OCI-M1 (cell line): ENCODE results near the gene SLC43A1.
"Not testable (repeated sequence)": the region's sequence is repeated elsewhere in the genome, so short reads cannot be mapped to it uniquely, and the experiment has no call there.

ENCODE experiments used
- DNase-seq: peaks from one replicate; lab custom pipeline; 2025; lab: John Stamatoyannopoulos, UW

The SLC43A1 gene

DNA sequence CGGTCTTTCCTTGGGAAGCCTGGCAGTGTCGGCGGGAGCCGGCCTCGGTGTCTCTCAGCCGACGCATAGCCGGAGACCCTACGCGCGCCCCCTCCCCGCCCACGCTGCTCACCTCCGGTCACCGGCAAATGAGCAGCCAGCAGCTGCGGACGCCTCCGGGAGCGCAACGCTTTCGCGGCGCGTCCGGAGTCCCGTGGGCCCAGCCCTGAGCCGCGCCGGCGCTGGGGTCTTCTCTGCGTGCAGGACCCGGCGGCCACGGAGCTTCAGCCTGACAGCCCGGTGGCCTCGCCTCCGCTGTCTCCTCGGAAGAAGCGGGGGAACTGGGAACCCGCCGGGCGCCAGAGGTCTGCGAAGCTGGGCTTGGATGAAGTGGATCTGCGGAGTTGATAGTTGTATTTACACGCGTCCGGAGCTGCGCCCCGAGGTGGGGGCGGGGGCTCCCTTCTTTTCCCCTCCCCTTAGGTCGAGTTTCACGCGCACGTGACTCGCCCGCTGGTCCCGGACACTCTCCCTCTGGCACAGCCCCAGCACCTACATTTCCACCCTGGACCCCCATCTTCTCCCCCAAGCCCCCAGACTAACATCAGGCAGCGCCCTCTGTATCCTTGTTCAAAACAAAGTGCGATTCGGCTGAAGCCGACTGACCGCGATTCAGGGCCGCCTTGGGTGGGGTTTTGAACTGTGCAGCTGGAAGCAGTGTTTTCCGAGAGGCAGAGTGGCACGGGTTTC lies at the start of gene SLC43A1:
SLC43A1 (minus strand) TSS at position 371 of the 729 bp plus-strand sequence. CDS start 1,591 bp downstream, outside the sequence.
- peak; percentile 77 for DNase-seq

- no peak for DNase-seq
Observed at GRCh38 chr11:57562596-57562995, 47.1 kb upstream of the SLC43A1 start.

- DNase-seq, result no peak
Observed at GRCh38 chr11:57560146-57560545, 44.6 kb upstream of the SLC43A1 start.

- no peak for DNase-seq
Observed at GRCh38 chr11:57556041-57556440, 40.5 kb upstream of the SLC43A1 start.

GRCh38 chr11:57555393-57555792 lies 39.9 kb upstream of the SLC43A1 start:
- DNase-seq, result no peak

- no peak for DNase-seq
Observed at GRCh38 chr11:57552479-57552878, 37.0 kb upstream of the SLC43A1 start.

GRCh38 chr11:57551941-57552340 lies 36.4 kb upstream of the SLC43A1 start:
- no peak for DNase-seq

GRCh38 chr11:57549983-57550382 lies 34.5 kb upstream of the SLC43A1 start:
- no peak for DNase-seq

GRCh38 chr11:57547854-57548377 lies 32.4 kb upstream of the SLC43A1 start:
- no peak for DNase-seq

DNA sequence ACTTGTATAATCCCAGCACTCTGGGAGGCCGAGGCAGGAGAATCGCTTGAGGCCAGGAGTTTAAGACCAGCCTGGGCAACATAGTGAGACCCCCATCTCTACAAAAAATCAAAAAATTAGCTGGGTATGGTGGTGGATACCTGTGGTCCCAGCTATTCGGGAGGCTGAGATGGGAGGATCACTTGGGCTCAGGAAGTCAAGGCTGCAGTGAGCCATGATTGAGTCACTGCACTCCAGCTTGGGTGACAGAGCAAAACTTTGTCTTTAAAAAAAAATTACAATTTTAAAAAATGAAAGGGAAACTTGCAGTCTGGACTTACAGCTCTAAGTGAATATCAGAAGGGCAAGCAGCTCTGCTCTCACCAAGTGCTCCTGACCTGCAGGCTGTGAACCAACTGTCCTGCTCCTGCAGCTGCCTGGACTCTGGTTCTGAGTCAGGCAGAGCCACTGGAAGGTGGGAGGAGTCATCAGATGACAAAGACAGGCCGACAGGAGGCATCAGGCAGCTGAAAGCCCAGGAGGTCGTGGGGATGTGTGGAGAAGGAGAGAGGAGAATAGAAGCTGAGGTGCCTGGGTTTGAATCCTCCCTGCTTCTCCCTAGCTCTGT lies 31.5 kb upstream of the SLC43A1 start:
- peak; percentile 18 for DNase-seq

DNA sequence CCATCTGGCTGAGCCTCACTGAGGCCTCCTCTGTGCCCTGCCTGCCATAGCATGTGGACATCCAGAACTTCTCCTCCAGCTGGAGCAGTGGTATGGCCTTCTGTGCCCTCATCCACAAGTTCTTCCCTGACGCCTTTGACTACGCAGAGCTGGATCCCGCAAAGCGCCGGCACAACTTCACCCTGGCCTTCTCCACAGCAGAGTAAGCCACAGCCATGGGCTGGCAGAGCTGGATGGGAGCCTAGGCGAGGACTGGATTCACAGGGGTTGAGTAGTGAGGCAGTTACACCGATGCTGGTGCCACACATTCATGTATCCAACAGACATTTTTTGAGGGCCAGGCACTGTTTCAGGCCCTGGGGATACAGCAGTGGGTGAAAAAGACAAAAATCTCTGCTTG lies 30.9 kb upstream of the SLC43A1 start:
- DNase-seq, result no peak

DNA sequence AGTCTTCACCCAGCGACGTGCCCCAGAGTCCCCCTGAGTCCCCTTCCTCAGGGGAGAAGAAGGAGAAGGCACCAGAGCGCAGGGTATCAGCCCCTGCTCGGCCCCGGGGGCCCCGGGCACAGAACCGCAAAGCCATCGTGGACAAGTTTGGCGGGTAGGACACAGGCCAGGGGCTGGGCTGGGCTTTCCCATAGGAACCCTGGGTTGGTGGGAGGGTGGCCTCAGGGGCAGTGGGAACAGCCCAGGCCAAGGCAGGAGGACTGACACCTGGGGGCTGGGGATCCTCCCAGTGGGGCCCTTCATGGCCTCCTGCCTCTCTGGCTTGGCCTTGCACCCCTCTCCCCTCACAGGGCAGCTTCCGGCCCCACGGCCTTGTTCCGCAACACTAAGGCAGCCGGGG lies 30.4 kb upstream of the SLC43A1 start:
- no peak for DNase-seq

DNA sequence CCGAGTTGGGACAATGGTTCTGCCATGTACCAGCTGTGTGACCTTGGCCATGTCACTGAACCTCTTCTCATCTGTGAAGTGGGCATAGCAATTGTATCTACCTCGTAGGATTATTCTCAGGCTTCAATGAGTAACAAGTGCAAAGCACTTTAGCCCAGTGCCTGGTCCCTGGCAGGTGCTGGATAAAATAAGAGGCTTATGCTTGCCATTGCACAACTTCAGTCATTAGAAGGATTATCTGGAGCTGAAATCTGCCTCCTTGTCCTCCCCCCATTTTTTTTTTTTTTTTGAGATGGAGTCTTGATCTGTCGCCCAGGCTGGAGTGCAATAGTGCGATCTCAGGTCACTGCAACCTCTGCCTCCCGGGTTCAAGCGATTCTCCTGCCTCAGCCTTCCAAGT lies 29.1 kb upstream of the SLC43A1 start:
- DNase-seq, result no peak

GRCh38 chr11:57543593-57543992 lies 28.1 kb upstream of the SLC43A1 start:
- DNase-seq, result no peak

GRCh38 chr11:57542582-57542981 lies 27.1 kb upstream of the SLC43A1 start:
- DNase-seq, result no peak

DNA sequence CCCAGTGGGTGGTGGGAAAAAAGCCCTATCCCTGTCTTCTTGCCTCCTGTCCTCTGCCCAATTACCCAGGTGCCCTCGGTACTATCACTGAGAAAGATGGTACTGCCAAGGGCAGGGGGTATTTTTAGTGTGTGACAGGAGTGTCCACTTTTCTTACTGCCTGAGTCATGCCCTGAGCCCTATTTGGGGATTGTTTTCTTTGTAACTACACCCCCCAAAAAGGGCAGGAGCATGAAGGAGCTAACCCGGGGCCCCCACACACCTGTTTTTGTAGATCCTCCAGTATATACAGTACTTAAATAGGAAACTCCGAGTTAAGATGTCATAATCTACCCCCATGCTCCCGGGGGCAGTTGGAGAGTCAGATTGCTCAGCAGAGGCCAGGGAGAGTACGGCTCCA lies 25.7 kb upstream of the SLC43A1 start:
- DNase-seq, result no peak

- no peak for DNase-seq
Observed at GRCh38 chr11:57539342-57539741, 23.8 kb upstream of the SLC43A1 start.

DNA sequence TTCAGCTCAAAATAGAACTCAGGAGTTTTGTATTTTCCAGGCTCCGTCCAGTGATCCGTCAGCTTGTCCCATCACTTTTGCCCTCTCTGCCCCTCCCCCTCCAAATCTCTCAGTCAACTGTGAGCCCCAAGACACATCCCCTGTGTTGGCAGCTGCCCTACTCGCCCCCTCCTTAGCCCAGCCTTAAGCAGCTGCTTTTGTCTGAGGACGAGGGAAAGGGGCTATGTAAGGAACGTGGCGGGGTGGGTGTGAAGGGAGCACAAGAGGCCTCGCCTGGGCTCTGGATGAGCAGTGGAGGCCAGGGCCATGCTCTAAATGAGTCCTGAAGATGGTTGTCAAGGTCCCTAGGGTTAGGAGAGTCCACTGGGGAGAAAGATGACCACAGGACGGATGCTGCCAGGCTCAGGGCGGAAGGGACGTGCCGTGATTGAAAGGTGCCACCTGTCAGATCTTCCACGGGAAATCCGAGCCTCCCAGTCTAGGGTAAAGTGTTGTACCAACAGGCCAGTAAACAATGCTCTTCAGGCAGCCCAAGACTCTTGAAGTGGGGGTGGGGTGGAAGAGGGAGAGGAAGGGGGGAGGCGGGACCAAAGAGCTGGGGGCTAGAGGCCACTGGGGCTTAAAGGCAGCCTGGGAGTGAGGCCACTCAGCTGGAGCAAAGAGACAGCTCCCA lies 21.6 kb upstream of the SLC43A1 start, which contains the start of gene SMTNL1:
SMTNL1 (plus strand) TSS at position 649 of the 673 bp plus-strand sequence. CDS start 5,048 bp downstream, outside the sequence.
- DNase-seq, result no peak

- not testable (repeated sequence) for DNase-seq
Observed at GRCh38 chr11:57534449-57534848, 18.9 kb upstream of the SLC43A1 start.

GRCh38 chr11:57530596-57531507 lies 15.3 kb upstream of the SLC43A1 start, which contains the start of gene TIMM10:
TIMM10 (minus strand) TSS chr11:57530754; CDS start chr11:57530189, 565 bp downstream.
- DNase-seq, result peak; percentile 99

DNA sequence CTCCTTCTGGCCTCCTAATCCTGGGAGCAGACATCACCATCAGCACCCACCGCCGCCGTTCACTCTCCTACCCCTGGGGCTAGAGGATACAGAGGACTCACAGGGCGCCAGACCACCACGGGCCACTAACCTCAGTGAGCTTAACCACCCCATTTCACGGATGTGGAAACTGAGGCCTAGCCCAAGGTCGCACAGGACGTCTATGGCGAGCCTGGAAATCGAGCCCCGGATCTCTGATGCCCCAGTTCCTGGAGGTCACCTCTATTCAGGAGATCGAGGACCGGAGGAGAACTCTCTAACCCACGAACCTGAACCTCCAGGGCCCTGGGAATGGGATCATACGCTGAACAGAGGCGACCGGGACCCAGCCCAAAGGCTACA lies 14.7 kb upstream of the SLC43A1 start:
- no peak for DNase-seq

- DNase-seq, result no peak
Observed at GRCh38 chr11:57529012-57529411, 13.5 kb upstream of the SLC43A1 start.
